CD14-positive monocyte (primary cell): Measurements from ENCODE around the gene SHROOM1. TPM values are rescaled to one million over a fixed set of nuclear protein-coding genes. Genes with fewer than 3 reads are reported as not detected.

Source experiments
- DNase-seq, 3 donors: peaks; one replicate each; pipeline ENCODE4 v3.0.0-alpha.2; 2011 to 2022
- H2AFZ ChIP-seq: 2 replicates; pipeline ENCODE4 v1.6.0; 2012; ENCODE audit warnings: mild to moderate bottlenecking, low read depth, low read length, inconsistent platforms; ENCODE audit not compliant: insufficient read depth, poor library complexity, severe bottlenecking
- H3K27ac ChIP-seq, 2 donors: 1 replicate in 1 of 2; 2 replicates in 1 of 2; pipeline ENCODE4 v1.5.1; 2012 to 2013; ENCODE audit warnings: low read length in 2 of 2, control low read depth in 1 of 2, inconsistent platforms in 1 of 2, low read depth in 1 of 2, mild to moderate bottlenecking in 1 of 2
- H3K27me3 ChIP-seq, 2 donors: one replicate each; pipeline versions ENCODE4 v1.6.0 to v1.6.1; 2011 to 2013; ENCODE audit warnings: low read length in 2 of 2; ENCODE audit not compliant: control insufficient read depth in 2 of 2, insufficient read depth in 2 of 2
- H3K36me3 ChIP-seq, 2 donors: replicated peaks in 1 of 2; 1 replicate in 1 of 2; 2 replicates in 1 of 2; pipeline versions ENCODE4 v1.5.1 to v1.6.1; 2012 to 2013; ENCODE audit warnings: low read length in 2 of 2, control low read depth in 1 of 2, inconsistent platforms in 1 of 2, mild to moderate bottlenecking in 1 of 2; ENCODE audit not compliant: insufficient read depth in 2 of 2, control insufficient read depth in 1 of 2
- H3K4me1 ChIP-seq, 2 donors: 1 replicate in 1 of 2; 2 replicates in 1 of 2; pipeline versions ENCODE4 v1.5.1 to v1.6.1; 2012 to 2013; ENCODE audit warnings: low read length in 2 of 2, control low read depth in 1 of 2, inconsistent platforms in 1 of 2, mild to moderate bottlenecking in 1 of 2, moderate library complexity in 1 of 2; ENCODE audit not compliant: insufficient read depth in 2 of 2, control insufficient read depth in 1 of 2
- H3K4me2 ChIP-seq: replicated peaks from 2 replicates; pipeline ENCODE3; 2012; ENCODE audit warnings: low read length, moderate library complexity, mild to moderate bottlenecking; ENCODE audit not compliant: poor library complexity, severe bottlenecking; ENCODE audit errors: extremely low read depth
- H3K4me3 ChIP-seq, 3 experiments: fragments of 200-600 bp in 1 of 3; sonication (generic) in 1 of 3; replicated peaks in 1 of 3; 1 replicate in 2 of 3; 2 replicates in 1 of 3; pipeline ENCODE4 v1.5.1; 2011 to 2013; ENCODE audit warnings: low read length in 3 of 3, mild to moderate bottlenecking in 3 of 3, control low read depth in 2 of 3, low read depth in 2 of 3, inconsistent platforms in 1 of 3, moderate library complexity in 1 of 3
- H3K79me2 ChIP-seq: 2 replicates; pipeline ENCODE4 v1.6.0; 2012; ENCODE audit warnings: mild to moderate bottlenecking, control low read depth, inconsistent platforms, low read length, moderate library complexity; ENCODE audit not compliant: insufficient read depth
- H3K9ac ChIP-seq: 2 replicates; pipeline ENCODE4 v1.6.0; 2017; ENCODE audit warnings: low read length, mild to moderate bottlenecking; ENCODE audit not compliant: insufficient read depth, poor library complexity, severe bottlenecking
- H3K9me3 ChIP-seq, 2 donors: replicated peaks in 1 of 2; 1 replicate in 1 of 2; 2 replicates in 1 of 2; pipeline versions ENCODE4 v1.5.1 to v1.6.1; 2012 to 2013; ENCODE audit warnings: low read length in 2 of 2, control low read depth in 1 of 2; ENCODE audit not compliant: control insufficient read depth in 1 of 2, insufficient read depth in 1 of 2
- H4K20me1 ChIP-seq: 2 replicates; pipeline ENCODE4 v1.6.0; 2012; ENCODE audit warnings: mild to moderate bottlenecking, low read length, control low read depth, moderate library complexity; ENCODE audit not compliant: insufficient read depth
- H3K27ac Mint-ChIP-seq, 7 donors: one replicate each; pipeline ENCODE4 v1.8.0; 2020; ENCODE audit warnings: mild to moderate bottlenecking in 7 of 7, mixed read lengths in 7 of 7, moderate library complexity in 6 of 7, inconsistent platforms in 2 of 7
- H3K27me3 Mint-ChIP-seq, 3 donors: one replicate each; pipeline ENCODE4 v1.8.0; 2021 to 2022; ENCODE audit warnings: low read depth in 3 of 3, mild to moderate bottlenecking in 3 of 3, mixed read lengths in 3 of 3, moderate library complexity in 3 of 3, inconsistent platforms in 1 of 3
- H3K36me3 Mint-ChIP-seq, 2 donors: one replicate each; pipeline ENCODE4 v1.8.0; 2020; ENCODE audit warnings: mixed read lengths in 2 of 2, inconsistent platforms in 1 of 2, mild to moderate bottlenecking in 1 of 2
- H3K4me1 Mint-ChIP-seq: one replicate; pipeline ENCODE4 v1.8.0; 2020; ENCODE audit warnings: mild to moderate bottlenecking, mixed read lengths
- H3K4me3 Mint-ChIP-seq, 2 donors: one replicate each; pipeline ENCODE4 v1.8.0; 2020; ENCODE audit warnings: mild to moderate bottlenecking in 2 of 2, mixed read lengths in 2 of 2, moderate library complexity in 1 of 2
- H3K9me3 Mint-ChIP-seq, 7 donors: one replicate each; pipeline ENCODE4 v1.8.0; 2020 to 2022; ENCODE audit warnings: mixed read lengths in 7 of 7, mild to moderate bottlenecking in 6 of 7, moderate library complexity in 6 of 7, inconsistent platforms in 2 of 7
- WGBS: methylation state at CpG from one replicate; pipeline ENCODE4 v1.1.5; 2013; ENCODE audit warnings: missing lambda C conversion rate; ENCODE audit not compliant: insufficient coverage; 5-methylcytosine and 5-hydroxymethylcytosine counted together
- intact Hi-C, 2 donors: fragments of 100-400 bp; cut with micrococcal nuclease; formaldehyde crosslinking; loops; one replicate each; pipeline versions ENCODE4 v1.15.0 to v1.15.1; 2023
- polyA plus RNA-seq, 3 donors: library from polyadenylated mRNA; depleted of rRNA in 1 of 3; unstranded in 2 of 3; stranded (reverse) in 1 of 3; fragments of 300-500 nt in 2 of 3; fragments of >200 nt in 1 of 3; fragmentation: Illumina TruSeq in 2 of 3; gene quantifications; 1 replicate in 2 of 3; 2 replicates in 1 of 3; pipeline ENCODE4 v1.2.3, GENCODE V29; 2012 to 2021
- TF ChIP-seq, protein P1 (sequence below): fragments of 200-600 bp; IDR thresholded peaks from one replicate; pipeline ENCODE4 v1.8.0; 2022; ENCODE audit warnings: antibody characterized with exemption, mild to moderate bottlenecking

SHROOM1 gene
- polyA plus RNA-seq, 3 donors = 6.4 to 27.0 (median 16.1) TPM

- Histone ChIP-seq H3K79me2 (no peaks in the 10 kb centered on the region), H4K20me1 (no peaks in the 10 kb centered on the region), H3K27ac (no peak overlapping the region), H3K4me2 (no peak overlapping the region), H3K27me3 (peaks cover 0 to 7% of the 10 kb centered on the region in 2 donors), H3K9ac (no peak overlapping the region), H3K4me3 (no peak overlapping the region), H3K9me3 (no peaks in the 10 kb centered on the region), H3K36me3 (no peaks in the 10 kb centered on the region), H2AFZ (no peak overlapping the region), H3K4me1 (no peaks in the 10 kb centered on the region)
- intact Hi-C loops = no loop called here
- no peaks in the 10 kb centered on the region for H3K9me3 Mint-ChIP-seq
- H3K4me1 Mint-ChIP-seq = no peaks in the 10 kb centered on the region
- DNase-seq = no peak
- H3K27me3 Mint-ChIP-seq = peaks cover 13 to 33% (median 13%) of the 10 kb centered on the region in 3 donors
- H3K4me3 Mint-ChIP-seq = no peak overlapping the region
- no peak overlapping the region for H3K27ac Mint-ChIP-seq
- H3K36me3 Mint-ChIP-seq = no peaks in the 10 kb centered on the region
- TF ChIP-seq, protein P1, sequence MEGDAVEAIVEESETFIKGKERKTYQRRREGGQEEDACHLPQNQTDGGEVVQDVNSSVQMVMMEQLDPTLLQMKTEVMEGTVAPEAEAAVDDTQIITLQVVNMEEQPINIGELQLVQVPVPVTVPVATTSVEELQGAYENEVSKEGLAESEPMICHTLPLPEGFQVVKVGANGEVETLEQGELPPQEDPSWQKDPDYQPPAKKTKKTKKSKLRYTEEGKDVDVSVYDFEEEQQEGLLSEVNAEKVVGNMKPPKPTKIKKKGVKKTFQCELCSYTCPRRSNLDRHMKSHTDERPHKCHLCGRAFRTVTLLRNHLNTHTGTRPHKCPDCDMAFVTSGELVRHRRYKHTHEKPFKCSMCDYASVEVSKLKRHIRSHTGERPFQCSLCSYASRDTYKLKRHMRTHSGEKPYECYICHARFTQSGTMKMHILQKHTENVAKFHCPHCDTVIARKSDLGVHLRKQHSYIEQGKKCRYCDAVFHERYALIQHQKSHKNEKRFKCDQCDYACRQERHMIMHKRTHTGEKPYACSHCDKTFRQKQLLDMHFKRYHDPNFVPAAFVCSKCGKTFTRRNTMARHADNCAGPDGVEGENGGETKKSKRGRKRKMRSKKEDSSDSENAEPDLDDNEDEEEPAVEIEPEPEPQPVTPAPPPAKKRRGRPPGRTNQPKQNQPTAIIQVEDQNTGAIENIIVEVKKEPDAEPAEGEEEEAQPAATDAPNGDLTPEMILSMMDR = no peak
- no CpG with 5 or more reads among the region's 3 CpGs for WGBS
Observed at GRCh38 chr5:132791026-132791425, 39.4 kb downstream of the SHROOM1 start.

GRCh38 chr5:132790201-132790865, 40.1 kb downstream of the SHROOM1 start:
- no peaks in the 10 kb centered on the region for H3K36me3 ChIP-seq
- H4K20me1 ChIP-seq = no peaks in the 10 kb centered on the region
- DNase-seq = no peak
- intact Hi-C loops = no loop called here
- H3K27me3 ChIP-seq = peaks cover 0 to 7% of the 10 kb centered on the region in 2 donors
- no peaks in the 10 kb centered on the region for H3K79me2 ChIP-seq
- H3K9me3 ChIP-seq = no peaks in the 10 kb centered on the region
- Mint-ChIP-seq H3K9me3 (no peaks in the 10 kb centered on the region), H3K36me3 (no peaks in the 10 kb centered on the region), H3K27me3 (peaks cover 13 to 33% (median 15%) of the 10 kb centered on the region in 3 donors), H3K4me3 (no peak overlapping the region), H3K27ac (peak overlapping the region in 1 of 7 donors; percentile 60), H3K4me1 (no peaks in the 10 kb centered on the region)
- H3K27ac ChIP-seq = no peak overlapping the region
- no peak overlapping the region for H3K4me3 ChIP-seq
- H3K9ac ChIP-seq = no peak overlapping the region
- 90% methylated on average over 1 of the region's 2 CpGs for WGBS
- H2AFZ ChIP-seq = no peak overlapping the region
- no peak overlapping the region for H3K4me2 ChIP-seq
- TF ChIP-seq, protein P1 = no peak
- no peaks in the 10 kb centered on the region for H3K4me1 ChIP-seq
